Central memory CD8-positive, alpha-beta T cell (primary cell): Measurements from ENCODE around the gene CLDN6.
"Not testable (repeated sequence)": the region's sequence is repeated elsewhere in the genome, so short reads cannot be mapped to it uniquely, and the experiment has no call there.

Experiments used
- ATAC-seq: fragments of 150-1000 bp; cut with Tn5 transposase; replicated peaks from 2 replicates; pipeline ENCODE4 v1.10.0; 2022; ENCODE audit warnings: mild to moderate bottlenecking, moderate FRiP score, moderate number of reproducible peaks; ENCODE audit not compliant: poor library complexity, severe bottlenecking; ENCODE audit errors: extremely low read depth
- DNase-seq, 2 donors: peaks; one replicate each; pipeline ENCODE4 v3.0.0; 2021; ENCODE audit warnings: low spot score in 2 of 2
- H3K27ac Mint-ChIP-seq: one replicate; pipeline ENCODE4 v1.8.0; 2022; ENCODE audit warnings: low read depth, mild to moderate bottlenecking, moderate library complexity, mixed read lengths
- H3K27me3 Mint-ChIP-seq: one replicate; pipeline ENCODE4 v1.8.0; 2022; ENCODE audit warnings: mixed read lengths
- H3K36me3 Mint-ChIP-seq: one replicate; pipeline ENCODE4 v1.8.0; 2022; ENCODE audit warnings: mild to moderate bottlenecking, moderate library complexity, mixed read lengths; ENCODE audit not compliant: insufficient read depth
- H3K4me1 Mint-ChIP-seq: one replicate; pipeline ENCODE4 v1.8.0; 2022; ENCODE audit warnings: mixed read lengths
- H3K4me3 Mint-ChIP-seq: one replicate; pipeline ENCODE4 v1.8.0; 2022; ENCODE audit warnings: mild to moderate bottlenecking, moderate library complexity, mixed read lengths
- H3K9me3 Mint-ChIP-seq: one replicate; pipeline ENCODE4 v1.8.0; 2022; ENCODE audit warnings: mixed read lengths

Gene CLDN6

DNA sequence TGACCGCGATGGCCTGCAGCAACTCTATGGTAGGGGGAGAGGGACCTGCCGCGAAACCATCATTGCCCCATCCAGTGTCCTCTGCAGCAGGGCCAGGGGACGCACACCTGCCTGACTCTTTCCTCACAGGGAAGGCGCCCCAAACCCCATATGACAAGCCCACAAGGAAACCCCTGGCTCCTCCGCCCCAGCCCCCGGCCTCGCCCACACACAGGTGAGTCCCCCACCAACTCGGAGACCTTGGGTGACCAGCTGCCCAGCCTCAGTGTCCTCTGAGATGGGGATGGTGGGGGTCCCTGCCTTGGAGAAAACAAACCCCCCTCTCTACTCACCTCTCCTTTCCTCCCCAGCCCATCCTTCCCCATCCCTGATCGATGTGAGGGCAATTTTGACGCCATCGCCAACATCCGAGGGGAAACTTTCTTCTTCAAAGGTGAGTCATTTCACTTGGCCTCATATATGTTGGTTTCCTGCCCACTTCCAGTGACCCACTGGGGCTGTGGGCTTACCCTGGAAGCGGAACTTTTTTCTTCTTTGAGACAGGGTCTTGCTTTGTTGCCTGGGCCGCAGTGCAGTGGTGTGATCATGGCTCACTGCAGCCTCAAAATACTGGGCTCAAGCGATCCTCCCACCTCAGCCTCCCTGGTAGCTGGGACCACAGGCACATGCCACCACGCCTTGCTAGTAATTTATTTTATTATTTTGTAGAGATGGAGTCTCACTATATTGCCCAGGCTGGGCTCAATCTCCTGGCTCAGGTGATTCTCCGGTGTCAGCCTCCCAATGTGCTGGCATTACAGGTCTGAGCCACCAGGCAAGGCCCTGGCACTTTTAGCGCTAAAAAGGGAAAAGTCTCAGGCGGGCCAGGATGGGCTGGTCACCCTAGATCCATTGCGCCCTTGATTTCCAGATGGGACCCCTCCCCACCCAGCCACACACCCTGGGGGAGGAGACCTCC is 39.5 kb upstream of the CLDN6 start:
- Mint-ChIP-seq H3K4me1 (peaks cover 39% of the 10 kb centered on the region), H3K27ac (peak overlapping the region; percentile 83), H3K36me3 (peaks cover 8% of the 10 kb centered on the region), H3K4me3 (peak overlapping the region; percentile 88), H3K27me3 (no peaks in the 10 kb centered on the region), H3K9me3 (no peaks in the 10 kb centered on the region)
- DNase-seq (no peak), ATAC-seq (no peak)

DNA sequence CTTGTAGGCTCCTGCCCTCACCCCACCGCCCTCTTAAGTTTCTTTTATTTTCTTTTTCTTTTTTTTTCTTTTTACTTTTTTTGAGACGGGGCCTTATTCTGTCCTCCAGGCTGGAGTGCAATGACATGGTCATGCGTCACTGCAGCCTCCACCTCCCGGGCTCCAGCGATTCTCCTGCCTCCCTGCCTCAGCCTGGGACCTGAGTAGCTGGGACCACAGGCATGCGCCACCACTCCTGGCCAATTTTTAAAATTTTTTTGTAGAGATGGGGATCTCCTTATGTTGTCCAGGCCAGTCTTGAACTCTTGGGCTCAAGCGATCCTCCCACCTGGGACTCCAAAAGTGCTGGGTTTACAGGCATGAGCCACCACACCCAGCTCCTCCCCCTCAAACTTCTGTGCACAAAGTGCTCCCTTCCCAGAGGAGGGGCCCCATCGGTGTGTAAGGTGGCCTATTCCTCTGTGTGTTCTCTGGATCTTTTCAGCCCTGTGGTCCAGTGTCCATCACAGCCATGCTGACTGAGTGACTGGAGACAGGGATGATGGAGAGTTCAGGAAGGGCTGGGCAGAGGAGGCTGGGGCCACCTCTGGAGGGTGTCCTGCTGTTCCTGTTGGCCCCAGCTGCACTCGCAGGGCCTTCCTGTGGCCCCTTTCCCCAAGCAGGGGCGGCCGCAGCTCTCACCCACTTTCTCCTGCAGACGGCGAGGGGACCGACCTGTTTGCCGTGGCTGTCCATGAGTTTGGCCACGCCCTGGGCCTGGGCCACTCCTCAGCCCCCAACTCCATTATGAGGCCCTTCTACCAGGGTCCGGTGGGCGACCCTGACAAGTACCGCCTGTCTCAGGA is 38.6 kb upstream of the CLDN6 start:
- peaks cover 45% of the 10 kb centered on the region for H3K4me1 Mint-ChIP-seq
- DNase-seq = no peak
- H3K27me3 Mint-ChIP-seq = no peaks in the 10 kb centered on the region
- H3K36me3 Mint-ChIP-seq = peaks cover 8% of the 10 kb centered on the region
- ATAC-seq = no peak
- H3K4me3 Mint-ChIP-seq = peak overlapping the region; percentile 88
- peak overlapping the region; percentile 83 for H3K27ac Mint-ChIP-seq
- no peaks in the 10 kb centered on the region for H3K9me3 Mint-ChIP-seq

DNA sequence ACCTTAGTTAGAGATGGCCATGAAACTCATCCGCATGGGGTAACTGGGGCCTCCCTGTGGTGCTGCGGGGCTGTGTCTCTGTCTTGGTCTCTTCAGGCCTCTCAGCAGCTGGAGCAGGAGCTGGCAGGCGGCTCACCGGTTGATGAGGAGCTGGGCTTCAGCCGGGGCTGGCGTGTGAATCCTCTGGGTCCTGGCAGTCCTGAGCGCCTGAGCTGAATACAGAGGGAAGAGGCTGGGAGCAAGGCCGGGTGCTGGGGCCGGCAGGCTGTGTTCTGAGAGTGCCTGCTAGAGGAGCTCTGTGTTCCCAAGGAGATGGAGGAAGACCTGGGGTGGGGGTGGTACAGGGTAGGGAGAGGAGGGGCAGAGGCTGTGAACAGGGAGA is 37.7 kb upstream of the CLDN6 start:
- H3K36me3 Mint-ChIP-seq, H3K27me3 Mint-ChIP-seq, ATAC-seq, H3K9me3 Mint-ChIP-seq, DNase-seq: not testable (repeated sequence)
- H3K27ac Mint-ChIP-seq = peak overlapping the region; percentile 83
- H3K4me1 Mint-ChIP-seq = peaks cover 52% of the 10 kb centered on the region
- peak overlapping the region; percentile 66 for H3K4me3 Mint-ChIP-seq

- peaks cover 8% of the 10 kb centered on the region for H3K36me3 Mint-ChIP-seq
- H3K27ac Mint-ChIP-seq = peak overlapping the region; percentile 83
- H3K9me3 Mint-ChIP-seq = no peaks in the 10 kb centered on the region
- H3K4me1 Mint-ChIP-seq = peaks cover 58% of the 10 kb centered on the region
- H3K4me3 Mint-ChIP-seq = peak overlapping the region; percentile 66
- no peaks in the 10 kb centered on the region for H3K27me3 Mint-ChIP-seq
- no peak for DNase-seq
- no peak for ATAC-seq
These were observed 37.2 kb upstream of the CLDN6 start for GRCh38 chr16:3054965-3055733.

- Mint-ChIP-seq H3K4me1 (peaks cover 59% of the 10 kb centered on the region), H3K4me3 (peak overlapping the region; percentile 6)
- peak; percentile 33 for ATAC-seq
- H3K9me3 Mint-ChIP-seq, H3K27me3 Mint-ChIP-seq, DNase-seq, H3K36me3 Mint-ChIP-seq, H3K27ac Mint-ChIP-seq: not testable (repeated sequence)
These were observed 35.3 kb upstream of the CLDN6 start for GRCh38 chr16:3053330-3053710.

DNA sequence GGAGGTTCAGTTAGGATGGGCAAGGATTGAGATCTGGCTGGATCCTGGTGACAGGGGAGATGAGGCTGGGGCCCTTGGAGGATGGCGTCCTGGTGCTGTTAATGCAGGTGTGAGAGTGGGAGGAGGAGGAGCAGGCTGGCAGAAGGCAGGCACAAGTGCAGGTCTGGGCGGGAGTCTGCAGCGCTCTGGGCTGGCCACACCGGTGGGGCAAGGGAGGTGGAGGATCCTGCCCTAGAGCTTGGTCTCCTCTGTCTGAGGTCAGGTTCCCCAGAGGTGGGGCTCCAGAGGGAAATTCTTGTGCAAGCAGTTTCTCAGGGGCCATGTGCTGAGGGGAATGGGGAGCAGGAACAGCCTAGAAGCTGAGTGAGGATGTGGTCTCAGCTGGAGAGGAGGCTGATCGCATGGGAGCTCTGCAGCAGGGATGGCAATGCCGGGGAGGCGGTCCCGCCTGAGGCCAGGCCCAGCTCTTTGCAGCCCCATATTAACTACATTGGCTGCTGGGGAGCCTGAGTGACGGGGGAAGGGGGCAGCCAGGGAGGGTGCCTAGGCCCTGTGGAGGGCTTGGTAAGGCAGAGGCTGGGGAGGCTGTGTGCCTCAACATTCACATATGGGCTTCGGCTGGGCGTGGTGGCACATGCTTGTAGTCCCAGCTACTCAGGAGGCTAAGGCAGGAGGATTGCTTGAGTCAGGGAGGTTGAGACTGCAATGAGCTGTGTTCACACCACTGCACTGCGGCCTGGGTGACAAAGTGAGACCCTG is 34.8 kb upstream of the CLDN6 start:
- H3K36me3 Mint-ChIP-seq, DNase-seq, H3K4me3 Mint-ChIP-seq, H3K9me3 Mint-ChIP-seq, H3K27me3 Mint-ChIP-seq: not testable (repeated sequence)
- peak; percentile 41 for ATAC-seq
- H3K27ac Mint-ChIP-seq = peak overlapping the region; percentile 52
- peaks cover 62% of the 10 kb centered on the region for H3K4me1 Mint-ChIP-seq

- no peaks in the 10 kb centered on the region for H3K27me3 Mint-ChIP-seq
- no peak for DNase-seq
- H3K4me3 Mint-ChIP-seq = no peak overlapping the region
- no peaks in the 10 kb centered on the region for H3K9me3 Mint-ChIP-seq
- peaks cover 56% of the 10 kb centered on the region for H3K4me1 Mint-ChIP-seq
- H3K27ac Mint-ChIP-seq = no peak overlapping the region
- no peak for ATAC-seq
- H3K36me3 Mint-ChIP-seq = peaks cover 6% of the 10 kb centered on the region
These were observed 33.5 kb upstream of the CLDN6 start for GRCh38 chr16:3051494-3051893.

DNA sequence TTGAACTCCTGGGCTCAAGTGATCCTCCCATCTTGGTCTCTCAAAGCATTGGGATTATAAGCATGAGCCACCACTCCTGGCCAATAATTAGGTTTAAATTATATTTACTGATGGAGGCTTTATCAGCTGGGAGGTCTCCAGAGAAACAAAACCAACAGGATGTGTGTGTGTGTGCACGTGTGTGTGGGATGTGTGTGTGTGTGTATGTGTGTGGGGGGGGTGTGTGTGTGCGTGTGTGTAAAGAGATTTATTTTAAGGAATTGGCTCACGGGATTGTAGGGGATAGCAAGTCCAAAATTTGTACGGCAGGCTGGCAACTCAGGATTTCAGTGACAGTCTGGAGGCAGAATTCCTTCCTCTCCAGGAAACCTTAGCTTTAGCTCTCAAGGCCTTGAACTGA is 33.0 kb upstream of the CLDN6 start:
- Mint-ChIP-seq H3K4me1 (peaks cover 56% of the 10 kb centered on the region), H3K27me3 (no peaks in the 10 kb centered on the region), H3K4me3 (no peak overlapping the region), H3K9me3 (no peaks in the 10 kb centered on the region), H3K27ac (peak overlapping the region; percentile 68), H3K36me3 (peaks cover 6% of the 10 kb centered on the region)
- DNase-seq (no peak), ATAC-seq (no peak)

- Mint-ChIP-seq H3K4me3 (no peak overlapping the region), H3K27ac (peak overlapping the region; percentile 68), H3K27me3 (no peaks in the 10 kb centered on the region), H3K4me1 (peaks cover 50% of the 10 kb centered on the region), H3K36me3 (peaks cover 6% of the 10 kb centered on the region), H3K9me3 (no peaks in the 10 kb centered on the region)
- DNase-seq = no peak
- ATAC-seq = no peak
These were observed 32.5 kb upstream of the CLDN6 start for GRCh38 chr16:3050487-3050886.

DNA sequence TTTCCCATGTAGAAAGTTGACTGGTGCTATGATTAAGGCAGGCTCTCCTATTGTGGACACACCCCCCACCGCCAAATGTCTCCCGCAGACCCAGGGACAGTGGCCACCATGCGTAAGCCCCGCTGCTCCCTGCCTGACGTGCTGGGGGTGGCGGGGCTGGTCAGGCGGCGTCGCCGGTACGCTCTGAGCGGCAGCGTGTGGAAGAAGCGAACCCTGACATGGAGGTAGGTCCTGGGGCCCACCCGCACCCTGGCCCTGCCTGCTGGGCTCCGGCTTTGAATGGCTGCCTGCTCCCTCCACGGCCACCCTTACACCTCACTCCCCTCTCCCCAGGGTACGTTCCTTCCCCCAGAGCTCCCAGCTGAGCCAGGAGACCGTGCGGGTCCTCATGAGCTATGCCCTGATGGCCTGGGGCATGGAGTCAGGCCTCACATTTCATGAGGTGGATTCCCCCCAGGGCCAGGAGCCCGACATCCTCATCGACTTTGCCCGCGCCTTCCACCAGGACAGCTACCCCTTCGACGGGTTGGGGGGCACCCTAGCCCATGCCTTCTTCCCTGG is 32.0 kb upstream of the CLDN6 start:
- DNase-seq (no peak), ATAC-seq (no peak)
- H3K36me3 Mint-ChIP-seq = peaks cover 3% of the 10 kb centered on the region
- H3K27me3 Mint-ChIP-seq = peaks cover 3% of the 10 kb centered on the region
- H3K27ac Mint-ChIP-seq = no peak overlapping the region
- H3K9me3 Mint-ChIP-seq = no peaks in the 10 kb centered on the region
- H3K4me3 Mint-ChIP-seq = no peak overlapping the region
- peaks cover 50% of the 10 kb centered on the region for H3K4me1 Mint-ChIP-seq

- Mint-ChIP-seq H3K4me3 (peak overlapping the region; percentile 38), H3K36me3 (peaks cover 1% of the 10 kb centered on the region), H3K4me1 (peaks cover 49% of the 10 kb centered on the region), H3K27ac (no peak overlapping the region), H3K9me3 (no peaks in the 10 kb centered on the region), H3K27me3 (peaks cover 21% of the 10 kb centered on the region)
- DNase-seq = no peak
- no peak for ATAC-seq
These were observed 29.4 kb upstream of the CLDN6 start for GRCh38 chr16:3047387-3047720.
